Stimulated activated CD4-positive, alpha-beta T cell treated with anti-CD3 and anti-CD28 coated beads, Interleukin-2, amount 100 ng/mL, for 48 hours (primary cell): ENCODE results near the gene OST4.
"Not testable (repeated sequence)": the region's sequence is repeated elsewhere in the genome, so short reads cannot be mapped to it uniquely, and the experiment has no call there.

Source experiments
- DNase-seq, 2 donors: peaks; one replicate each; pipeline ENCODE4 v3.0.0-alpha.2; 2020

The OST4 gene

GRCh38 chr2:27078267-27079194 lies 7.1 kb upstream of the OST4 start, which contains the start of gene EMILIN1:
EMILIN1 (plus strand) TSS chr2:27078615; CDS start chr2:27079066, 451 bp downstream.
- DNase-seq, result no peak

DNA sequence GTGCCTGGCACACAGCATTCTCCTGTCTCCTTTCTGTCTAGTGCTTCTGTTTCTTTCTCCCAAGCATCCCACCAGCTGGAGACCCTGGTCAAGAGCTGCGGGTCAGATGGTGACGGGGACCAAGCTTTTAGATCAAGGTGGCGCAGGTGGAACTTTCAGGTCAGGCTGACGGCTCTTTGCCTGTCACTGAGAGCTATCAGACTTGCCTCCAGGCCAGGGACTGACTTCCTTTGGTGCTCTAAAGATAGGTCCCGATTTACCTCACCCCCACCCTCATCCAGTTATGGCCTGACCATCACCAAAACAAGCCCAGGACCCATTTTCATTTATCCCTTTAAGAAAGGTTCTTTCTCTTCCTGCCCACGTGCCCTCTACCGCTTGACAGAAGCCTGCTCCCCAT lies 5.8 kb upstream of the OST4 start:
- no peak for DNase-seq

DNA sequence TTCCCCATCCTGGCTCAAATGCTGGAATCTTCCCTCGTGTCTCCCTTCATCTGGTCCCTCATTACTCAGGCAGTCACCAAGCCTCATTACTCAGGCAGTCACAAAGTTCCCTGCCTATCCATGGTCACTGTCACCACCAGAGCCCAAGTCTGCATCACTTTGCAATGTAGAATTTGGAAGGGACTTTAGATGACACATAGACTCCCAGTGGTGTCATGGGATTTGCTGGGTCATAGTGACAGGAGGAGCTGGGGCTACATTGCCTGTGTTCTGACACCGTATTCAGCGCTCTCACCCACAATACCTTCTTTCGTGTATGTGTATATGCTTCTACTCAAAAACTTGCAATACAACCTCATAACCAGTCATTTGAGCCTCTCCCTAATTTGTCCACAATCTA lies 4.9 kb upstream of the OST4 start:
- no peak for DNase-seq

- DNase-seq, result not testable (repeated sequence)
Observed at GRCh38 chr2:27075566-27075871, 4.1 kb upstream of the OST4 start.

DNA sequence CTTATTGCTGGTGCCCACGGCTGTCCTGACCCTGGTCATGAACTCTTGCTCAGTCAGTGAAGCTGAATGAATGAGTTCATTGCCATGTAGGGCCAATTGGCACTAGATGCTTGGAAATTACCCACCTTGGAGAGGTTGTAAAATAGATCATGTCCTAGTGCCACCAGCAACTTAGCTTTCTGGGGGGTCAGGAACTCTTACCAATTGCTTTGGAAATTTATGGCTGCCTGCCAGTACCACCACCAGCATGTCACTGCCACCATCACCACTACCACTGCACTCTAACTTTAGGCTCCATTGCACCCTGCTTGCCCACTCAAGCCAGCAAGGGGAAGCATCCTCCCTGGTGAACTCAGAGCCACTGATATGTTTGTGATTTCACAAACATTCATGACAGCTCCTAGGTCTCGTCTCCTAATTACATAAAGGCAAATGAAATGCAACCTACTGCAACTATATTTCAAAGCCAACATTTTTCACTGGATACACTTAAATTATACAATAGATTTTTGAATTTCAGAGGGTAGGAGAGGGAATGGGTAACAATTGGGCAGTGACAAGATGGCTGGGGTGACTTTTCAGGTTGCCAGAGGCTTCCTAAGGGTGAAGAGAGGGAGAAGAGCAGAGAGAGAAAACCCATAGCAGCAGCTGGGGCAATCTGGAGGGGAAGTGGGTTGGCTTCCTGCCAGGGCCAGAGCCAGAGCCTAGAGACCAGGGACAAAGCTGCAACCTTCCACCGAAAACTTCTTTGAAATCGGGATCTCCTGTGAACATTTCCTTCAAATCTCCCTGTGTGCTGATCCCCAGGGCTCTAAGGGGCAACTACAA lies 3.5 kb upstream of the OST4 start:
- peak in 1 of 2 donors; percentile 31 for DNase-seq

DNA sequence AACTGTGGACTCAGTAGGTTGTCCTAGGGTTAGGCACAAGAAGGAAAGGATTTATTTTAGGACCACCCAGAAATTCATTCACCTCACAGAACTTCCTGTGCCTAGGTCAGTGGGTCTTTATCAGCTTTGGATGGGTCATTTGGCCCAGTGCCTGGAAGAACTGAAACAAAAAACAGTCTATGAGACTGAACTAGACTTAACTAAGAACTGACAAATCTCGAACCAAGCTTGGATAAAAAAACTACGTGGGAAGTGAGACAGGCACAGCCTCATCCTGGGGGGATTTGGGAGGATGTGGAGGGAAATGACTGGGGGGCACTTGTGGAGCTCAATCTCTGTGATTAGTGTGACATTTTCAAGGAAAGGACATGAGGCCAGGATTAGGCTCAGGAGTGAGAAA lies 2.3 kb upstream of the OST4 start:
- no peak for DNase-seq

GRCh38 chr2:27072920-27073319 lies 1.5 kb upstream of the OST4 start:
- no peak for DNase-seq

DNA sequence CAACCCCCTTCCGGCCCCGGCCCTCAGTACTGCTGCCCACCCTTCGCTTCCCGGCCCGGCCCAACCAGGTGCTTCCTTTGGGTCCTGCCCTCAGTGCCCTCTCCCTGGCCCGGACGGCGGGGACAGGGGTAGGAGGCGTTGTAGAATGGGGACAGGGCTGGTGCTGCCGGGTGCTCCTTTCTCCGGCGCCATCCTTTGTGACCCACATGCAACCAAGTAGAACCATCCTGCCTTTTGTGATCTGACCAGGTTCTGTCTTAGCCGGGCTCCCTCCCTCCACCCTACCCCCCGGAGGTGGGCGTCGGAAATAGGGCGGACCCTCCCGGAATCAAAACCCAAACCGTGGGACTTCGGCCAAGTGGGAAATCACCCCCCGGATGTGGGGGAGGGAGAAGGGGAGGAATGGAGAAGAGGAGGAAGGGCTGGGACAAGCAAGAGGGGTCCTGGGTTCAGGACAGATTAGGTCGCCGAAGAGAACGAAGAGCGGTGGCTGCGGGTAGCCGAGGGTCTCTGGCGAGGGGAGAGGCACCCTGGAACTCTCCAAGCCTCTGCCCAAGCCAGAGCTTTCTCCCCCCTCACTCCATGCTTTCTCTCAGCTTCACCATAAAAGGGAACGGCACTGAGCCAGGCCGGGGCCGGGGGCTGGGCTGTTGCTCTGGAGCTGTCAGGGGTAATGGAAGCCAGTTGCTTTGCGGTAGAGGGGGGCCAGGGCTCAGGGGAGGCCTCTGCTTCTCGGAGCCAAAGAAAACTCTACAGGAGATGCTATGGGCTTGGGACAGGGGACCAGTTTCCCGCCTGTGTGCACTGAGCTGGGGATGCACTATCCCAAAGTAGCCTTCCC lies 756 bp upstream of the OST4 start:
- peak in 1 of 2 donors; percentile 26 for DNase-seq

GRCh38 chr2:27070653-27071276 lies 689 bp downstream of the OST4 start:
- no peak for DNase-seq

DNA sequence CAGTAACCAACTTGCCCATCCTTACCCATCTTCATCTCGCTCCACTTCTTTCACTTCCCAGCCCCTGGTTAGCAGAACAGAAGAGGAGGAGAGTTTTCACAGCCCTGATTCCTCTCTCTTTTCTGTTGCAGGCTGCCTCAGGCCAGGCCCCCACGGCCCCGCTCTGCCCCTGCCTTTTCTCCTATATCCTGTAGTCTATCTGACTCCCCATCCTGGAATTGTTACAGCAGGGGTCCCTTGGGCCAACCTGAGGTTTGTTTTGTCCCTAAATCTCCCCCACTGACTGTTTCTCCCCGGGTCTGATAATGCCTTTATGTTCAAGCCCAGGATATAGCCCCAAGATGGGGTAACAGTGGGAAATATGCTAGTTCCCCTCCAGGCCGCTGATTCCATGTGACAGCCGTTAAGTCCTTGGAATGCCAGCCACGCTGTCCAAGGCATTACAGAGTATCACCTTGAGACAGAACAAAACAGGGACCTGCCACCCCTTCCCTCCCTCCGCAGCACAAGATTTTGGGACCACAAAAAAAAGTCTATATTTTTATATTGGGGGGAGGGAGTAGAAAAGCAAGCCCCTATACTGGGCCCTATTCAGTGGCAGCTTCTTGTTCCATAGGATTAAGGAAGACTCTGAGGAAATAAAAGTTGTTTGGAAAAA lies 1.4 kb downstream of the OST4 start:
- no peak for DNase-seq

DNA sequence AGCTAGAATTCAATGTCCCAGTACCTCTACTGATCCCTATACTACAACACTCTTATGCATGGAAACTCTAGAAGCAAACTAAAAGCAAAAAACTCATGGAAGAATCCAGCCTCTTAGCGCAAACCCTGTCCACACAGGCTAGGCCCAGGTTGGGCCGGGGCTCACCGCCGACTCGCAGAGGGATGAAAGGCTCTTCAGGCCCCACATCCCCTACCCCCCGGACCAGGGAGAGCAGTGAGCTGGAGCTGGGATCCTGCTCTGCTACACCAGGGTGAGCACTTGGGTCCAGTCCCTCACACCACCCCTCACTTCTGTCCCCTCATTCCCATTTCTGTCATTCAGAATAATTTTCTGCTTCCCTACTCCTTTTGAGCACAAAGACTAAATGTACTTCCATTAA lies 2.0 kb downstream of the OST4 start:
- DNase-seq, result no peak

DNA sequence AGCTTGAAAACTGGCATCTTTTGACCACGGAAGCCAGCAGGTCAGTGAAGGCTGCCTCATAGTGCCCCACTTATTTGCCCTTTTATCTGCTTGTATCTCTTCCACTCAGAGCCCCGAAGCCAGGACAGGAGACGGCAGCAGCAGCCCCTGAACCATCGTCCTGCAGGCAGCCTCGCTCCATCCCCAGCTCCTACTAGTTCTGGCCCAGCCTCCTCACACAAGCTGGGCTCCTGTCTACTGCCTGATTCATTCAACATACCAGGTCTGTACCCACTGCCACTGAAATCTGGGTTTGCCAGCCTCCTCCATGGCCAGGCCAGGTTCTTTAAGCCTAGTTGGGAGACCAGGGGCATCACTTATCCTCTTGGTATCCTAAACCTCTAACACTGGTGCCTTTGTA lies 4.1 kb downstream of the OST4 start:
- no peak for DNase-seq

DNA sequence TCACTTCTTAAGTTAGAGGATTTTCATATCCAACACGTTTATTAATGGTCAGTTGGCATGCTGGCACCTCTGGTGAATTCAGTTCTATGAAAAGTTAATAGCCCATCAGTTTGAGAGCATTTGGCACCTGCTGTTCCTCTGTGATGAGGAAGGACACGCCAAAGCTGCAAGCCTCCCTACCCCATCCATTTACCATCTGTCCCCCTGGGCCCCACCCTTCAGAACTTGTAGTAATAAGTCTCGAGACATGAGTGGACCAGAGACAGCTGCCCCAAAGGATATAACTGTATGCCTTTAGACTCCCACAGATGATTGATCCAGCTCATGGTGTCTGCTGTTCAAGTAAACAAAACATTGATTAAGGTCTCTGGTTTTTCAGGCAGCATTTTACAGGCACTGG lies 6.3 kb downstream of the OST4 start:
- DNase-seq, result no peak

DNA sequence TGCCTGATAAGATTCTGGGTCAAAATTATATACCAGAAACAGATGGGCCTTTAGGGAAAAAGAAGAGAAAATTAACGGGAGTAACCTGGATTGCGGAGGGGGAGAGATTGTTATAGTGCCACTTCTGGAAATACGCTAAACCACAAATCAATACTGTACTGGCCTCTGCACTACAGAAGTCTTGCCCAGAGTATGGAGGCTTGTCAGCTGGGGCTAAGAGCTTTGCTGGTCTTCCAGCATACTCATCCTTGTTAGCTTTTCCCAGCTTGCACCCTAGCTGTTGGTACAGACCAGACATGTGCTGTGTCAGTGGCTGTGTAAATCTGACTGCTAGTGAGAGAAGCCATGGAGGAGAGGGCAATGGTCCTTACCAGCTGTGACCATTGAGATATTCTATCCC lies 11.1 kb downstream of the OST4 start:
- DNase-seq, result no peak

DNA sequence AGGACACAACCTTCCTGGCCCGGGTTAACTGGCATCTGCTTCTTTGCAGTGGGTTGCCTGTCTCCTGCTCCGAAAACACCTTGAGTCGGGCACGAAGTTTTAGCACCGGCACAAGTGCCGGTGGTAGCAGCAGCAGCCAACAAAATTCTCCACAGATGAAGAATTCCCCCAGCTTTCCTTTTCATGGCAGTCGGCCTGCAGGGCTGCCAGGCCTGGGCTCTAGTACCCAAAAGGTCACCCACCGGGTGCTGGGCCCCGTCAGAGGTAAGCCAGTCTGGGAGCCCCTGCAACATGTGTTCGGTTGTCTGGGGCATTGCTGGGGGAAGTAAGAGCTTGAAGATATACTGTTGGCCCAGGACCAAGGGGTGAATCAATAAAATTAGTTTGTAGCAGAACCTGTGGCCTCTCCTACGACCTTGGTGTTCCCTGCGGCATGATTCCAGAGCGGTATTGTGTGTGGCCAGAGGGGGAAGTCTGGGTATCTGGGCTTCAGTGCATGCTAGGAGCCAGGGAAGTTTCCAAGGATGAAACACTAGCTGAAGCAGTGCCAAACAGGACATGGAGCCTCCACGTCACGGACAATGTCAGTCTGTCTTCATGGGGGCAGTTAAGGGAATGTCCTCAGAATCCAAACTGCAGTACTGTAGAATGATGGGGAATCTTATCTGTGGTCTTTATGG lies 12.2 kb downstream of the OST4 start:
- no peak for DNase-seq

GRCh38 chr2:27058210-27058609 lies 13.2 kb downstream of the OST4 start:
- DNase-seq, result no peak

GRCh38 chr2:27057184-27057583 lies 14.3 kb downstream of the OST4 start:
- no peak for DNase-seq

DNA sequence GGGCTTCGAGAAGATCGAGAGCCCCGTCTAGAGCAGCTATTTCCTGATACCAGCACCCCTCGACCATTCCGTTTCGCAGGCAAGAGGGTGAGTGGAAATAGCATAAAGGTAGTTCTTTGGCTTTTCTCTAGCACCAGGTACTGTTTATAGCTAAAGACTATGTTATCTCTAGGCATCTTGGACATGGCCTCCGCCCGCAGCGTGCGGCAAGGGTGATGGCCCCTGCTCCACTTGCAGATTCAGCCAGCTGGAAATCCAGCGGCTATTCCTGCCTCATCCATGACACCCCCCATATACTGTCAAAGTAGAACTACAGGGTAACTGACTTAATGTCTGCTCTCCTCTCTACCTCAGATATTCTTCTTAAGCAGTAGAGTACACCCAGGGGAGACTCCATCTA lies 16.7 kb downstream of the OST4 start:
- DNase-seq, result no peak

- DNase-seq, result no peak
Observed at GRCh38 chr2:27053776-27054175, 17.7 kb downstream of the OST4 start.

DNA sequence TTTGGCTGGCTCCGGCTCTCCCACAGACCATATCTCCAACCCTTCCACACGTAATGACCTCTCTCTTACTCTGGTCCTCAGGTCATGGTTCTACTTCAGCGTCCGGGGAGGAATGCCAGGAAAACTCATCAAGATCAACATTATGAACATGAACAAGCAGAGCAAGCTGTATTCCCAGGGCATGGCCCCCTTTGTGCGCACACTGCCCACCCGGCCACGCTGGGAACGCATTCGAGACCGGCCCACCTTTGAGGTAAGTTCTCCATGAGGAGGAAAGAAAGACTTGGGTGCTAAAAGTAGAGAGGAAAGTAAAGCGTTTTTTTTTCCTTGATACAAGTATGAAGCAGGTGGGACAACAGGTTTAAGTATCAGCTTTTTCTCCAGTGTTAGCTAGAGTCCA lies 18.1 kb downstream of the OST4 start:
- DNase-seq, result no peak

GRCh38 chr2:27051902-27052645 lies 19.4 kb downstream of the OST4 start:
- DNase-seq, result peak in 1 of 2 donors; percentile 22
